ENCODE data around the gene ITLN2. TPM values are rescaled to one million over a fixed set of nuclear protein-coding genes. Genes with fewer than 3 reads are reported as not detected.
"Not testable (repeated sequence)": the region's sequence is repeated elsewhere in the genome, so short reads cannot be mapped to it uniquely, and the experiment has no call there.

The ITLN2 gene
- total RNA-seq, 1 experiment from 2014 or later: 2.4 TPM

- not testable (repeated sequence) for H3K14ac ChIP-seq (ENCODE audit: insufficient read depth, low read length); H3K27me3 ChIP-seq (ENCODE audit: insufficient read depth, low read length); H2AK5ac ChIP-seq (ENCODE audit: insufficient read length, low read length); H3K56ac ChIP-seq (ENCODE audit: insufficient read length, low read depth, low read length); H3K4ac ChIP-seq (ENCODE audit: low read depth, low read length); H3K4me2 ChIP-seq (ENCODE audit: insufficient read depth, insufficient read length, low read length); H4K8ac ChIP-seq (replicated peaks; ENCODE audit: insufficient read length, low read depth, low read length); H3K27me3 Mint-ChIP-seq (ENCODE audit: low read depth); H3K23ac ChIP-seq (ENCODE audit: insufficient read length, low read depth, low read length); H2BK15ac ChIP-seq (ENCODE audit: low read depth, low read length); H2BK20ac ChIP-seq (ENCODE audit: low read depth, low read length, poor library complexity, severe bottlenecking); H3K27ac Mint-ChIP-seq; H3K9me3 ChIP-seq (ENCODE audit: control insufficient read depth, low read depth, low read length); H3K4me1 ChIP-seq (ENCODE audit: insufficient read depth, low read length); H3T11ph ChIP-seq (ENCODE audit: low read length); H3K23me2 ChIP-seq (ENCODE audit: insufficient read length, low read depth, low read length, poor library complexity, severe bottlenecking); H2BK5ac ChIP-seq (ENCODE audit: insufficient read length, low read length); H3K9ac ChIP-seq (ENCODE audit: extremely low read depth, insufficient read length, low read length); H4K91ac ChIP-seq (ENCODE audit: insufficient read length, low read depth, low read length); H3K9me3 Mint-ChIP-seq; H3K4me3 Mint-ChIP-seq; H2BK12ac ChIP-seq (ENCODE audit: insufficient read length, low read depth, low read length); H4K5ac ChIP-seq (ENCODE audit: insufficient read length, low read depth, low read length); H2BK120ac ChIP-seq (ENCODE audit: low read depth, low read length, poor library complexity, severe bottlenecking); DNase-seq; H3K18ac ChIP-seq (ENCODE audit: insufficient read length, low read depth, low read length); H4K20me1 ChIP-seq (ENCODE audit: control insufficient read depth, insufficient read depth, insufficient read length); H3K79me2 ChIP-seq (ENCODE audit: insufficient read depth, low read length); H3K36me3 Mint-ChIP-seq (ENCODE audit: insufficient read depth in 1 of 3, low read depth in 3 of 3); H2AFZ ChIP-seq (ENCODE audit: low read length); H3K79me1 ChIP-seq (ENCODE audit: insufficient read depth, low read depth, low read length, poor library complexity, severe bottlenecking); H3K27ac ChIP-seq (ENCODE audit: insufficient read length, low read depth, low read length)
- H3K4me1 Mint-ChIP-seq: peaks cover 19 to 42% of the 10 kb centered on the region in 2 experiments
- no CpG with 5 or more reads among the region's 7 CpGs for WGBS (ENCODE audit: extremely low coverage, insufficient read length, low lambda C conversion rate)
These were observed 7.3 kb downstream of the ITLN2 start for GRCh38 chr1:160947174-160947759.

- not testable (repeated sequence) for H4K91ac ChIP-seq (ENCODE audit: insufficient read length, low read depth, low read length); H4K8ac ChIP-seq (replicated peaks; ENCODE audit: insufficient read length, low read depth, low read length); H4K5ac ChIP-seq (ENCODE audit: insufficient read length, low read depth, low read length); H3K27ac ChIP-seq (ENCODE audit: insufficient read length, low read depth, low read length); H3K27ac Mint-ChIP-seq; H3K79me2 ChIP-seq (ENCODE audit: insufficient read depth, low read length); H2BK15ac ChIP-seq (ENCODE audit: low read depth, low read length); H2BK5ac ChIP-seq (ENCODE audit: insufficient read length, low read length); H2AFZ ChIP-seq (ENCODE audit: low read length); H2BK12ac ChIP-seq (ENCODE audit: insufficient read length, low read depth, low read length); H3K4me1 ChIP-seq (ENCODE audit: insufficient read depth, low read length); H3K4me2 ChIP-seq (ENCODE audit: insufficient read depth, insufficient read length, low read length); H3K14ac ChIP-seq (ENCODE audit: insufficient read depth, low read length); H3K27me3 Mint-ChIP-seq (ENCODE audit: low read depth); H3K9ac ChIP-seq (ENCODE audit: extremely low read depth, insufficient read length, low read length); H4K20me1 ChIP-seq (ENCODE audit: control insufficient read depth, insufficient read depth, insufficient read length); H3K36me3 Mint-ChIP-seq (ENCODE audit: insufficient read depth in 1 of 3, low read depth in 3 of 3); H3K56ac ChIP-seq (ENCODE audit: insufficient read length, low read depth, low read length); H2BK20ac ChIP-seq (ENCODE audit: low read depth, low read length, poor library complexity, severe bottlenecking); H3K23me2 ChIP-seq (ENCODE audit: insufficient read length, low read depth, low read length, poor library complexity, severe bottlenecking); DNase-seq; H2BK120ac ChIP-seq (ENCODE audit: low read depth, low read length, poor library complexity, severe bottlenecking); H3T11ph ChIP-seq (ENCODE audit: low read length); H3K9me3 ChIP-seq (ENCODE audit: control insufficient read depth, low read depth, low read length); H3K27me3 ChIP-seq (ENCODE audit: insufficient read depth, low read length); H3K4me3 Mint-ChIP-seq; H3K79me1 ChIP-seq (ENCODE audit: insufficient read depth, low read depth, low read length, poor library complexity, severe bottlenecking); H3K23ac ChIP-seq (ENCODE audit: insufficient read length, low read depth, low read length); H3K4ac ChIP-seq (ENCODE audit: low read depth, low read length); H2AK5ac ChIP-seq (ENCODE audit: insufficient read length, low read length); H3K18ac ChIP-seq (ENCODE audit: insufficient read length, low read depth, low read length)
- Mint-ChIP-seq H3K9me3 (peaks cover 8 to 19% of the 10 kb centered on the region in 2 experiments; a peak in 4 of 5 replicates), H3K4me1 (peaks cover 15 to 33% of the 10 kb centered on the region in 2 experiments)
- WGBS (ENCODE audit: extremely low coverage, insufficient read length, low lambda C conversion rate): no CpG with 5 or more reads among the region's 6 CpGs
These were observed 8.7 kb downstream of the ITLN2 start for GRCh38 chr1:160945881-160946280.
